GM12891 (cell line): ENCODE data around the gene TGFB2.

Source experiments
- DNase-seq: peaks from one replicate; pipeline ENCODE4 v3.0.0; 2011; ENCODE audit warnings: low spot score; ENCODE audit not compliant: insufficient read length
- FAIRE-seq: peaks from 2 replicates; lab custom pipeline; 2011; peaks lifted over from hg19 to GRCh38; lab: Jason Lieb, UNC
- PAX5 ChIP-seq: IDR thresholded peaks from 2 replicates; pipeline ENCODE4 v1.6.1; 2011; ENCODE audit warnings: low read length, moderate library complexity, mild to moderate bottlenecking; ENCODE audit not compliant: insufficient read depth, severe bottlenecking
- POLR2A ChIP-seq: IDR thresholded peaks from 2 replicates; pipeline ENCODE4 v1.6.1; 2011; ENCODE audit warnings: low read depth, low read length, control low read depth
- POLR2AphosphoS5 ChIP-seq: IDR thresholded peaks from 2 replicates; pipeline ENCODE4 v1.6.1; 2011; ENCODE audit warnings: low read depth, low read length, control low read depth
- POU2F2 ChIP-seq: IDR thresholded peaks from 2 replicates; pipeline ENCODE4 v1.6.1; 2011; ENCODE audit warnings: low read depth, mild to moderate bottlenecking, control low read depth, low read length, moderate library complexity
- SPI1 ChIP-seq: IDR thresholded peaks from 2 replicates; pipeline ENCODE4 v1.6.1; 2011; ENCODE audit warnings: low read depth, low read length, control low read depth
- TAF1 ChIP-seq: IDR thresholded peaks from 2 replicates; pipeline ENCODE4 v1.6.1; 2011; ENCODE audit warnings: low read depth, low read length, control low read depth

Gene TGFB2

DNA sequence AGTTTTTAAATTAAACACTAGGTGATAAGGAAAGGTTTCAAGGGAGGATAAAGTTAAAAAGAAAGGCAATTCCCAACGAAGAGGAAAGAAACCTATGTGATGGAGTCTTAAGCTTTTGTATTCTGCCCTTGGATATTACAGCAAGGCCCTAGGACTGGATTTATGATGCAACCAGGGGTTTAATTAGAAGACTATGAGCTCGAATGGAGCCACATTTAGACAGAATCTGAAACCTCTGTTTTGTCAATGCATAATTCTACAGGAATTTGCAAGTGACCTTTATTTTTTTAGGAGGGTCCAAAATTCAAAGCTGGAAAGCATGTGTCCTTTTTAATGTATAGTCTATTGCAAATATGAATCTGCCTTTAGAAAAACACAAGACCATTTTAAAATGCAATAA lies 37.9 kb downstream of the TGFB2 start:
- TF ChIP-seq POU2F2 = no peak
- no peak for TF ChIP-seq TAF1
- no peak for TF ChIP-seq PAX5
- no peak for TF ChIP-seq SPI1
- no peak for TF ChIP-seq POLR2AphosphoS5
- TF ChIP-seq POLR2A = no peak

GRCh38 chr1:218383681-218384080 lies 38.5 kb downstream of the TGFB2 start:
- DNase-seq (no peak), FAIRE-seq (no peak)
- TF ChIP-seq POLR2AphosphoS5 (no peak), POU2F2 (no peak), PAX5 (no peak), POLR2A (no peak), TAF1 (no peak), SPI1 (no peak)

More for the DNA sequence above, 37.9 kb downstream of the TGFB2 start:
- DNase-seq = no peak
- FAIRE-seq = no peak

GRCh38 chr1:218384581-218384993 lies 39.5 kb downstream of the TGFB2 start:
- FAIRE-seq (no peak), DNase-seq (no peak)
- TF ChIP-seq SPI1 = no peak
- no peak for TF ChIP-seq TAF1

GRCh38 chr1:218388591-218388990 lies 43.5 kb downstream of the TGFB2 start:
- FAIRE-seq (no peak), DNase-seq (no peak)
- TF ChIP-seq TAF1 = no peak
- no peak for TF ChIP-seq POLR2AphosphoS5
- TF ChIP-seq PAX5 = no peak
- TF ChIP-seq POLR2A = no peak

- no peak for FAIRE-seq
- TF ChIP-seq POU2F2 (no peak), POLR2A (no peak), POLR2AphosphoS5 (no peak), PAX5 (no peak), SPI1 (no peak), TAF1 (no peak)
- DNase-seq = no peak
These were observed 45.5 kb downstream of the TGFB2 start for GRCh38 chr1:218390618-218391017.

GRCh38 chr1:218392780-218393179 lies 47.6 kb downstream of the TGFB2 start:
- DNase-seq (no peak), FAIRE-seq (no peak)
- TF ChIP-seq POLR2A = no peak
- no peak for TF ChIP-seq POU2F2
- TF ChIP-seq SPI1 = no peak
- TF ChIP-seq PAX5 = no peak
- no peak for TF ChIP-seq TAF1
- no peak for TF ChIP-seq POLR2AphosphoS5

DNA sequence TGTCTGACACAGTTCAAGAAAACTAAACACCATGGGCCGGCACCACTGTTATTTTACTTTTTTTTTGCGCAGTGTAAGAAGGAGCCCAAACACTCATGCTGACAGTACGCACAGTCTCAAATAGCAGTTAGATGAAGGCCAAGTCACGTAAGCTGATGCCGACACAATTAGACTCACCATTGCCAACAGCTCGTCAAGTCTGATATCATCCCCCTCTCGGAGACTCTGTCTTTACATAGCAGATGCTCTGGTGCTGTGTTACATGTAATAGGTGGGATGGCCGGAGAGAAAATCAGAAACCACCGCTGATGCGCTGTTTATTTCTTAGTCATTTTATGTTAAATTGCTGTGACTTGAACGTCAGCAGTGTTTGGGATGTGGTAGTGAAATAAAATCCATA lies 49.3 kb downstream of the TGFB2 start:
- TF ChIP-seq POLR2AphosphoS5 = no peak
- no peak for TF ChIP-seq TAF1
- TF ChIP-seq POU2F2 = no peak
- TF ChIP-seq POLR2A = no peak
- FAIRE-seq (no peak), DNase-seq (no peak)

DNA sequence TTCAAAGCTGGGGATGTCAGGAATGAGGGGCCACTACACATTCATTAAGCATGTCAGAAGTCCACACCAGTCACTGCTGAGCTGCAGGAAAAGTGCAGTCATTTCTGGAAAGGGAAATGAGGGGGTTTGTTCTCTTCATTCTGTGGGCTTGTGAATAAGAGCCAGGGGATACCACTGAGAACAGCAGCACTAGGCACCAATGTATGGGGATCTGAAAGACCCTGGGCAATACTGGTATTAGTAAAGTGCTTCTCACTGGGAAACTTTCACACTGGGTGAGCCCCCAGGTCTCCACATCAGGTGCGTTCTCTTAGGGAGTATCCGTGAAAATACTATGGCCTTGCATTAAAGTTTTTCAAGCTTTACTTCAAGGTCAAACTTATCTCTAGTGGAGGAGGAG lies 49.9 kb downstream of the TGFB2 start:
- TF ChIP-seq TAF1 (no peak), POLR2A (no peak), POU2F2 (no peak), SPI1 (no peak), POLR2AphosphoS5 (no peak), PAX5 (no peak)
- FAIRE-seq (no peak), DNase-seq (no peak)

GRCh38 chr1:218395916-218396315 lies 50.8 kb downstream of the TGFB2 start:
- DNase-seq (no peak), FAIRE-seq (no peak)
- TF ChIP-seq POLR2A = no peak
- no peak for TF ChIP-seq POU2F2
- TF ChIP-seq SPI1 = no peak
- no peak for TF ChIP-seq PAX5
- no peak for TF ChIP-seq TAF1
- no peak for TF ChIP-seq POLR2AphosphoS5

- no peak for FAIRE-seq
- DNase-seq = no peak
- no peak for TF ChIP-seq PAX5
These were observed 52.7 kb downstream of the TGFB2 start for GRCh38 chr1:218397752-218398339.

DNA sequence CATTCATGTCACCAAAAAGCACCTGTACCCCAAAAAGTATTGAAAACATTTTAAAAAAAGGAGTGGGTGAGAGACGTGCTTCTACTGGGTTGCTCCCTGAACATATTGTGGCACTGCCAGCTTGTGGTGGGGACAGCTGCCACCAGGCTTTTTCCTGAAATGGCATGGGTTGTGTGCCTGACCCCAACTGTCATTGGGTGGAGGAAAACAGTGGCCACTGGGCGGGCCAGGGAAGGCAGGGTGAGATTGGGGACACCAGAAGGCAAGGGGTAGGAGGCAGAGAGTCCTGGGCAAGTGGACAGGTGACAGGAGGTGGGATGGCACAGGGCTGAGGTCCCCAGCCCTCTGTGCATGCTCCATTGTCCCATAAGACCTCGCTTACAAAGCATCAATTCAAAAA lies 55.5 kb downstream of the TGFB2 start:
- TF ChIP-seq POU2F2 = no peak
- no peak for TF ChIP-seq TAF1
- TF ChIP-seq POLR2AphosphoS5 = no peak
- TF ChIP-seq SPI1 = no peak
- no peak for TF ChIP-seq POLR2A
- TF ChIP-seq PAX5 = no peak
- DNase-seq = no peak
- no peak for FAIRE-seq
